Activated effector memory CD4-positive, alpha-beta T cell treated with Interleukin-2 at 50 U/mL for 16 hours (primary cell): ENCODE data around the gene XPOT.
"Not testable (repeated sequence)": the region's sequence is repeated elsewhere in the genome, so short reads cannot be mapped to it uniquely, and the experiment has no call there.

Experiments used
- DNase-seq: peaks from one replicate; pipeline ENCODE4 v3.0.0-alpha.2; 2020

XPOT gene, protein sequence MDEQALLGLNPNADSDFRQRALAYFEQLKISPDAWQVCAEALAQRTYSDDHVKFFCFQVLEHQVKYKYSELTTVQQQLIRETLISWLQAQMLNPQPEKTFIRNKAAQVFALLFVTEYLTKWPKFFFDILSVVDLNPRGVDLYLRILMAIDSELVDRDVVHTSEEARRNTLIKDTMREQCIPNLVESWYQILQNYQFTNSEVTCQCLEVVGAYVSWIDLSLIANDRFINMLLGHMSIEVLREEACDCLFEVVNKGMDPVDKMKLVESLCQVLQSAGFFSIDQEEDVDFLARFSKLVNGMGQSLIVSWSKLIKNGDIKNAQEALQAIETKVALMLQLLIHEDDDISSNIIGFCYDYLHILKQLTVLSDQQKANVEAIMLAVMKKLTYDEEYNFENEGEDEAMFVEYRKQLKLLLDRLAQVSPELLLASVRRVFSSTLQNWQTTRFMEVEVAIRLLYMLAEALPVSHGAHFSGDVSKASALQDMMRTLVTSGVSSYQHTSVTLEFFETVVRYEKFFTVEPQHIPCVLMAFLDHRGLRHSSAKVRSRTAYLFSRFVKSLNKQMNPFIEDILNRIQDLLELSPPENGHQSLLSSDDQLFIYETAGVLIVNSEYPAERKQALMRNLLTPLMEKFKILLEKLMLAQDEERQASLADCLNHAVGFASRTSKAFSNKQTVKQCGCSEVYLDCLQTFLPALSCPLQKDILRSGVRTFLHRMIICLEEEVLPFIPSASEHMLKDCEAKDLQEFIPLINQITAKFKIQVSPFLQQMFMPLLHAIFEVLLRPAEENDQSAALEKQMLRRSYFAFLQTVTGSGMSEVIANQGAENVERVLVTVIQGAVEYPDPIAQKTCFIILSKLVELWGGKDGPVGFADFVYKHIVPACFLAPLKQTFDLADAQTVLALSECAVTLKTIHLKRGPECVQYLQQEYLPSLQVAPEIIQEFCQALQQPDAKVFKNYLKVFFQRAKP

DNA sequence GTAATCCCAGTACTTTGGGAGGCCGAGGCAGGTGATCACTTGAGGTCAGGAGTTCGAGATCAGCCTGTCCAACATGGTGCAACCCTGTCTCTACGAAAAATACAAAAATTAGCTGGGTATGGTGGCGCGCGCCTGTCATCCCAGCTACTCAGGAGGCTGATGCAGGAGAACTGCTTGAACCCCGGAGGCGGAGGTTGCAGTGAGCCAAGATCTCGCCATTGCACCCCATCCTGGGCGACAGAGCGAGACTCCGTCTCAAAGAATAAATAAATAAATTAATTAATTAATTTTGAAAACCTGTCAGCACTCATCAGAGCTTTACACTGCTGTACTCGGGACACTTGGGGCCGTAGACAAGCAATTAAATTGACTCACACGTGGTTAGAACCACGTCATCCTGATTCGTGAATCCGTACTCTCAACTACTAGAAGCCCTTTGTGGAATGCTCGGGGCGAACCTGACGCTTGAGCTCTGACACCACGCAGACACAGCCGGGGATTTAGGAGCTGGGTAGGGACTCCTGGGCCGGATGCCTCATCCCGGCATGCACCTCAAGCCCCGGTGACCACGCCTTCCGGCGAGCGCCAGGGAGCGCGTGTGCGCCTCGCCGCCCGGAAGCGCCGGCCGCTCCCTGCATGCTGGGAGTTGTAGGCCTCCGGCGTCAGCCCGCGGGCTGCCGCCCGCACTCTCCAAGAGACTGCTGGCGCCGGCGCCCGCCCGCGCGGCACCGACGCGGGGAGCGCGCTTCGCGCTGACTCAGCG lies at the start of gene XPOT:
Gene XPOT (plus strand): TSS at position 686 of the 763 bp plus-strand sequence. CDS start 5,644 bp downstream, outside the sequence.
- peak; percentile 92 for DNase-seq

DNA sequence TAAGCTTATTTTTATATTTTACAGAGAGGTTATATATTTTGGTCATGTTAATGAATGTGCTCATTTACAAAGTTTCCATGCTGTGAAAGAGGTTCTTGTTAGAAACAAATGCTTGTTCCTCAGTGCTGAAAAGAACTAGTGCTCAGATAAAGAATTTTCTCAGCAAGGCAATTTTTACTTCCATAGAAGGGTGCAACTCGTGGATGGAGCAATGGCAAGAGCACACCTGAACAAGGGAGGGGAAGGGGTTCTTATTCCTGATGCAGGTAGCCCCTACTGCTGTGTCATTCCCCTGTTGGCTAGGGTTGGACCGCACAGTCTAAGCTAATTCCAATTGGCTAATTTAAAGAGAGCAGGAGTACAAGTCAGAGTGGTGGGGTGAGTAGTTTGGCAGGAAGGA lies 48.0 kb upstream of the XPOT start:
- not testable (repeated sequence) for DNase-seq

DNA sequence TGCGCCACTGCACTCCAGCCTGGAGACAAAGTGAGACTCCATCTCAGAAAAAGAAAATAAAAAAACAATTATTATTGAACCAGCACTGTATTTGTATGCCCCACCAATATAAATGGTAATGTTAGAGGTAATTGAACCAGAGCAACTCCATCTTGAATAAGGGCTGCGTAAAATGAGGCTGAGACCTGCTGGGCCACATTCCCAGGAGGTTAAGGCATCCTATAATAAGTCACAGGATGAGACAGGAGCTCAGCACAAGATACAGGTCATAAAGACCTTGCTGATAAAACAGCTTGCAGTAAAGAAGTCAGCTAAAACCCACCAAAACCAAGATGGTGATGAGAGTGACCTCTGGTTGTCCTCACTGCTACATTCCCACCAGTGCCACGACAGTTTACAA lies 43.0 kb upstream of the XPOT start:
- DNase-seq: not testable (repeated sequence)

DNA sequence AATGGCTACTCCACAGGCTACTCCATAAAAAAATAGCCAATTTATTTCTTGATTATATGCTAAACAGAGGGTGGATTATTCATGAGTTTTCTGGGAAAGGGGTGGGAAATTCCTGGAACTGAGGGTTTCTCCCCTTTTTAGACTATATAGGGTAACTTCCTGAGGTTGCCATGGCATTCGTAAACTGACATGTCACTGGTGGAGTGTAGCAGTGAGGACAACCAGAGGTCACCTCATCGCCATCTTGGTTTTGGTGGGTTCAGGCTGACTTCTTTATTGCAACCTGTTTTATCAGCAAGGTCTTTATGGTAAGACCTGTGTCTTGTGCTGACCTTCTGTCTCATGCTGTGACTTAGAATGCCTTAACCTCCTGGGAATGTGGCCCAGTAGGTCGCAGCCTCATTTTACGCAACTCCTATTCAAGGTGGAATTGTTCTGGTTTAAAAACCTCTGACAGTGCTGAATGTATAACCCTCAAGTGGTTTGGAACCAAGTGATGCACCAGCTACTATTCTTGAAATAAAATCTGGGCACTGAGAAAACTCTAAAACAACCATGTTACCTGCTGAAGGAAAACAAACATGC lies 41.4 kb upstream of the XPOT start:
- no peak for DNase-seq

- no peak for DNase-seq
These were observed 20.5 kb upstream of the XPOT start for GRCh38 chr12:64383675-64384074.

- DNase-seq: no peak
These were observed 19.2 kb upstream of the XPOT start for GRCh38 chr12:64385019-64385418.

- no peak for DNase-seq
These were observed 18.7 kb upstream of the XPOT start for GRCh38 chr12:64385468-64385867.

GRCh38 chr12:64387197-64387816 lies 16.9 kb upstream of the XPOT start:
- no peak for DNase-seq

DNA sequence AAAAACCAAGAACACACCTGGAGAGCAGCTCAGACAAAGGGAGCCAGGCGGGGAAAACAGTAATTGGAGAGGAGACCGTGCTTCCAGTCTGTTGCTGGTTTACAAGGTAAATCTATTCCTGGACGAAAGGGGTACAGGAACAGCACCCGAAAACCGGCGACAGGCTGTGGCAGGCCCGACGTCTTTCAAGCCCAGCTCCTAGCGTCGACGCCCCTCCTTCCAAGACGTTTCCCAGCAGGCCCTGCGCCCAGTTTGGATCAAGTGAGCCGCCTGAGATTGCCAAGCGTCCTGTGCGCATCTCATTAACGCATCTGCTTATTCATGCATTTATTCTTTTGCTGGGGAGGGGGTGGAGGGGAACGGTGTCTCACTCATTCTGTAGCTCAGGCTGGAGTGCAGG lies 15.0 kb upstream of the XPOT start:
- DNase-seq: no peak

GRCh38 chr12:64390275-64390851 lies 13.8 kb upstream of the XPOT start, which contains the start of gene C12orf56:
C12orf56 (minus strand) TSS chr12:64390758; CDS start chr12:64390565, 193 bp downstream.
- no peak for DNase-seq

DNA sequence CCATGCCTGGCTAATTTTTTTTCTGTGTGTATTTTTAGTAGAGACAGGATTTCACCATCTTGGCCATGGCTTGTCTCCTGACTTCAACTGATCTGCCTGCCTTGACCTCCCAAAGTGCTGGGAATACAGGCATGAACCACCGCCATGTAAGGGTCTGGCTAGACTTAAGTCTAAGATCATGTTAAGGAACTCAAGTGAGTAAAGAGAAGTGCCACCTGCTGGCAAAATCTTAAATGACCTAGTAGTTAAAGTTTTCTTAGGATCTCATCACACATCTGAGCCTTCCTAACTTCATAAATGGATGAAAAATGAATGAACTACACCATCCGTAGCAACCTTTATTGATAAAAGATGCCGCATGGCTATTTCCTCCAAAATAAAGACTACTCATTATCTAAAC lies 12.0 kb upstream of the XPOT start:
- no peak for DNase-seq

- DNase-seq: no peak
These were observed 8.5 kb upstream of the XPOT start for GRCh38 chr12:64395739-64396138.

DNA sequence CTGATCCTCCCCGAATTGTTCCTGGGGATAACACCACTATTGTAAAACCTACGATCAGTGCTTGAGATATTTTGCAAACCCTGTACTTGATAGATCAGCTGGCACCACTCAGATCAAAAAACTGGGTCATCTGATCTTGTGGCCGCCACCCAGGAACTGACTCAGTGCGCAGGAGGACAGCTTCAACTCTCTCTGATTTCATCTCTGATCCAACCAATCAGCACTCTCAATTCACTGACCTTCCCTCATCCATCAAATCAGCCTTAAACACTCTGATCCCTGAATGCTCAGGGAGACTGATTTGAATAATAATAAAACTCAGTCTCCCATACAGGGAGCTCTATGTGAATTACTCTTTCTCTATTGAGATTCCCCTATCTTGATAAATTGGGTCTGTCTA lies 4.2 kb upstream of the XPOT start:
- peak; percentile 28 for DNase-seq

- DNase-seq: no peak
These were observed 2.0 kb upstream of the XPOT start for GRCh38 chr12:64402181-64402580.

- peak; percentile 46 for DNase-seq
These were observed 471 bp downstream of the XPOT start for GRCh38 chr12:64404470-64405256.

- DNase-seq: no peak
These were observed 3.4 kb downstream of the XPOT start for GRCh38 chr12:64407342-64408223.

- DNase-seq: no peak
These were observed 7.2 kb downstream of the XPOT start for GRCh38 chr12:64411427-64411826.

- DNase-seq: no peak
These were observed 8.3 kb downstream of the XPOT start for GRCh38 chr12:64412459-64412858.

DNA sequence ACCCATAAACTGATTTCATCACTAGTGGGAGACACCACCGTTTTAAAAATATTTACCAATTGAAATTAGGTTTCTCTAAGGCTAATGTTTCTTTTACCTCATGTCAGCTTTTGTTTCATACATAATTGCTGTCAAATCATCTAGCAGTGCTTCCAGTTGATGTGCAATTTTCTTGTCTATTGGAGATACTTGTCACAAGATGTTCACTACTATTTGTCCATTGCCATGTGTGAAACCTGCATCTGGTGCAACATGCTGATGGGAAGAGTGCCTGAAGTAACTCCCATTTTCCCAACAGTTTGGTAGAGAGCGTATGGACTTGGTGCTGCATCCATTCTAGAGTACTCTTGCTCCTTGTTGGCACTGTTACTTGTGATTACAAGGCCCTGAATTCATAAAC lies 9.7 kb downstream of the XPOT start:
- no peak for DNase-seq

DNA sequence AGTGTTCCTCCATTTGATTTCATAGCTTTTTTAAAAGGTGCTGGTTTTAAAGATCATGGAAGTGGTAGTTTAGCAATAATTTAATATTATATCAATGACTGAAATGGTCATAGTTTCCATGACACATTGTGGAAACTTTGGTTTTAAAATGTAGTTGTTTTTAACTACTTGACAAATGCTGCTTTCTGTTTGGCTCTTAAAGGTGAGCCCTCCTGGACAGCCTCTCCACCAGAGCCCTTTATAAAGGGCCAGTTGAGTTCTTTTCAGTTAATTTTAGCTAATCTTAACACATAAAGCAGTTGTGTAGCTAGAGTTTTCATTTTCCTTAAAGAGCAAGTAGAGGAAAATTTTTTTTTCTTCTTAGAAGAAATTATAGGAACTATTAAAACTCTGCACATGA lies 14.0 kb downstream of the XPOT start:
- DNase-seq: no peak
